IMR-90 (cell line): ENCODE data around the gene OTC. TPM values are rescaled to one million over a fixed set of nuclear protein-coding genes. Genes with fewer than 3 reads are reported as not detected.

Source experiments
- ATAC-seq: fragments of 200-7000 bp; cut with Tn5 transposase; 2 replicates; pipeline ENCODE4 v1.9.1; 2020; ENCODE audit warnings: low read depth, mild to moderate bottlenecking, moderate library complexity
- BruUV-seq: library from RNA; stranded (reverse); fragments of 400-500 nt; replicated peaks from 2 replicates; lab custom pipeline; 2021; lab: Mats Ljungman, UMichigan
- CTCF ChIA-PET: fragments of 300-600 bp; formaldehyde crosslinking; extraction: SDS; loops from one replicate; lab custom pipeline; 2021; ENCODE audit warnings: antibody characterized with exemption; lab: Yijun Ruan, JAX
- POLR2A ChIA-PET: fragments of 300-600 bp; sonication (Branson Sonifier 250); formaldehyde crosslinking; loops from one replicate; lab custom pipeline; 2022; ENCODE audit warnings: antibody characterized with exemption; ENCODE audit not compliant: unreplicated experiment; lab: Charles Lee
- DNase-seq: peaks from one replicate; pipeline ENCODE4 v3.0.0; 2013
- H2AFZ ChIP-seq: replicated peaks from 2 replicates; pipeline ENCODE3; 2013; ENCODE audit warnings: low read length, mild to moderate bottlenecking; ENCODE audit not compliant: poor library complexity
- H2AK5ac ChIP-seq: 2 replicates; pipeline ENCODE4 v1.6.1; 2013; ENCODE audit warnings: low read depth, low read length, inconsistent platforms
- H2AK9ac ChIP-seq: replicated peaks from 2 replicates; pipeline ENCODE3; 2013; ENCODE audit warnings: mild to moderate bottlenecking, low read depth, low read length, moderate library complexity; ENCODE audit not compliant: poor library complexity
- H2BK120ac ChIP-seq: 2 replicates; pipeline ENCODE4 v1.6.1; 2013; ENCODE audit warnings: low read depth, low read length, inconsistent platforms
- H2BK15ac ChIP-seq: 3 replicates; pipeline ENCODE4 v1.6.1; 2013; ENCODE audit warnings: low read depth, low read length, inconsistent platforms
- H2BK20ac ChIP-seq: 2 replicates; pipeline ENCODE4 v1.6.1; 2013; ENCODE audit warnings: low read depth, mild to moderate bottlenecking, inconsistent platforms, low read length, moderate library complexity
- H2BK5ac ChIP-seq: 2 replicates; pipeline ENCODE4 v1.6.1; 2013; ENCODE audit warnings: mild to moderate bottlenecking, low read depth, low read length, inconsistent platforms; ENCODE audit not compliant: poor library complexity, severe bottlenecking
- H3K14ac ChIP-seq: replicated peaks from 2 replicates; pipeline ENCODE4 v1.6.1; 2013; ENCODE audit warnings: low read depth, low read length, inconsistent platforms
- H3K18ac ChIP-seq: 2 replicates; pipeline ENCODE4 v1.6.1; 2013; ENCODE audit warnings: low read depth, low read length, control low read depth
- H3K23ac ChIP-seq: 2 replicates; pipeline ENCODE4 v1.6.1; 2013; ENCODE audit warnings: low read depth, low read length, inconsistent platforms
- H3K27ac ChIP-seq: 2 replicates; pipeline ENCODE4 v1.5.1; 2013; ENCODE audit warnings: mild to moderate bottlenecking, control low read depth, low read length; ENCODE audit not compliant: insufficient read depth
- H3K27me3 ChIP-seq: 2 replicates; pipeline ENCODE4 v1.6.1; 2013; ENCODE audit warnings: low read length; ENCODE audit not compliant: control insufficient read depth, insufficient read depth
- H3K36me3 ChIP-seq: 2 replicates; pipeline ENCODE4 v1.6.1; 2013; ENCODE audit warnings: low read length, mixed read lengths; ENCODE audit not compliant: control insufficient read depth, insufficient read depth
- H3K4ac ChIP-seq: 2 replicates; pipeline ENCODE4 v1.6.1; 2013; ENCODE audit warnings: low read depth, low read length, inconsistent platforms
- H3K4me1 ChIP-seq: 2 replicates; pipeline ENCODE4 v1.6.1; 2013; ENCODE audit warnings: low read length, mixed read lengths; ENCODE audit not compliant: control insufficient read depth, insufficient read depth
- H3K4me2 ChIP-seq: 2 replicates; pipeline ENCODE4 v1.6.1; 2013; ENCODE audit warnings: low read depth, mild to moderate bottlenecking, control low read depth, low read length, moderate library complexity
- H3K4me3 ChIP-seq: 2 replicates; pipeline ENCODE4 v1.5.1; 2013; ENCODE audit warnings: low read depth, mild to moderate bottlenecking, control low read depth, low read length, moderate library complexity; ENCODE audit not compliant: insufficient read depth
- H3K56ac ChIP-seq: 2 replicates; pipeline ENCODE4 v1.6.1; 2013; ENCODE audit warnings: low read length, inconsistent platforms; ENCODE audit not compliant: insufficient read depth; ENCODE audit errors: extremely low read depth
- H3K79me1 ChIP-seq, 2 experiments: 2 replicates each; pipeline ENCODE4 v1.6.1; 2013; ENCODE audit warnings: low read length in 2 of 2, inconsistent platforms in 1 of 2, low read depth in 1 of 2
- H3K9ac ChIP-seq: 2 replicates; pipeline ENCODE4 v1.6.1; 2013; ENCODE audit warnings: low read depth, low read length, control low read depth
- H3K9me1 ChIP-seq: 2 replicates; pipeline ENCODE4 v1.6.1; 2013; ENCODE audit warnings: low read length, inconsistent platforms; ENCODE audit not compliant: insufficient read depth
- H3K9me3 ChIP-seq: 2 replicates; pipeline ENCODE4 v1.6.1; 2013; ENCODE audit warnings: low read length; ENCODE audit not compliant: control insufficient read depth, insufficient read depth
- H4K20me1 ChIP-seq: 2 replicates; pipeline ENCODE4 v1.6.1; 2013; ENCODE audit warnings: low read length, inconsistent platforms; ENCODE audit not compliant: insufficient read depth
- H4K5ac ChIP-seq: 2 replicates; pipeline ENCODE4 v1.6.1; 2013; ENCODE audit warnings: mild to moderate bottlenecking, low read depth, low read length, control low read depth
- H4K8ac ChIP-seq, 2 experiments: 2 replicates each; pipeline ENCODE4 v1.6.1; 2013; ENCODE audit warnings: low read depth in 2 of 2, low read length in 2 of 2, control low read depth in 1 of 2, inconsistent platforms in 1 of 2
- H4K91ac ChIP-seq: 2 replicates; pipeline ENCODE4 v1.6.1; 2013; ENCODE audit warnings: low read depth, low read length, inconsistent platforms; ENCODE audit not compliant: insufficient read depth
- MXI1 ChIP-seq: IDR thresholded peaks from 2 replicates; pipeline ENCODE4 v1.6.1; 2012; ENCODE audit warnings: low read depth, mild to moderate bottlenecking, low read length, moderate library complexity, borderline replicate concordance
- RCOR1 ChIP-seq: IDR thresholded peaks from 2 replicates; pipeline ENCODE4 v1.6.1; 2012; ENCODE audit warnings: mild to moderate bottlenecking, low read length, improper control_type of control experiment; ENCODE audit not compliant: insufficient replicate concordance
- dilution Hi-C: fragments of 300-500 bp; cut with HindIII; formaldehyde crosslinking; loops from one replicate; pipeline ENCODE4 v1.14.3; 2018; ENCODE audit warnings: low sequenced_read_pairs; ENCODE audit not compliant: unreplicated experiment
- in situ Hi-C: fragments of 300-500 bp; cut with MboI; formaldehyde crosslinking; loops from 3 replicates; pipeline ENCODE4 v1.14.3; 2019; ENCODE audit warnings: low sequenced_read_pairs, inconsistent platforms, mixed read lengths
- intact Hi-C: fragments of 100-400 bp; cut with micrococcal nuclease; formaldehyde crosslinking; loops from 2 replicates; pipeline ENCODE4 v1.10.0; 2022
- polyA plus RNA-seq, 3 experiments: library from polyadenylated mRNA; depleted of rRNA; stranded (reverse); fragments of >200 nt; gene quantifications; 2 replicates each; pipeline ENCODE4 v1.2.3, GENCODE V29; 2012; ENCODE audit warnings: low replicate concordance in 1 of 3
- total RNA-seq: library from RNA; depleted of rRNA; stranded (reverse); fragments of >200 nt; gene quantifications from 2 replicates; pipeline ENCODE4 v1.2.3, GENCODE V29; 2012

Gene OTC
- total and polyA plus RNA-seq, 2 of the 4 experiments (the other 2 are of a cell fraction): not detected

- Histone ChIP-seq H2BK120ac (no peak overlapping the region), H4K5ac (no peak overlapping the region), H3K9me1 (no peaks in the 10 kb centered on the region), H2AK9ac (no peak overlapping the region), H3K14ac (no peak overlapping the region), H3K9ac (no peak overlapping the region), H3K4me2 (no peak overlapping the region), H3K23ac (no peak overlapping the region), H3K36me3 (no peaks in the 10 kb centered on the region), H3K27me3 (0 out of 2 replicates have a peak, but pooled peaks cover 2% of the 10 kb centered on the region), H3K4me3 (no peak overlapping the region), H2AFZ (no peak overlapping the region), H2BK15ac (no peak overlapping the region), H4K91ac (no peak overlapping the region), H3K4ac (no peak overlapping the region), H4K20me1 (no peaks in the 10 kb centered on the region), H2AK5ac (no peak overlapping the region), H3K56ac (no peak overlapping the region), H4K8ac (no peak overlapping the region), H3K9me3 (no peaks in the 10 kb centered on the region), H3K18ac (no peak overlapping the region), H3K79me1 (no peaks in the 10 kb centered on the region), H2BK20ac (no peak overlapping the region), H3K27ac (no peak overlapping the region), H2BK5ac (no peak overlapping the region), H3K4me1 (no peaks in the 10 kb centered on the region)
- in situ Hi-C loops: no loop called here
- DNase-seq (no peak), ATAC-seq (no peak)
- ChIA-PET CTCF (no interaction called here), POLR2A (no interaction called here)
- dilution Hi-C loops: no loop called here
- TF ChIP-seq MXI1 (no peak), RCOR1 (no peak)
- intact Hi-C loops: no loop called here
- no TSS peak for BruUV-seq
These were observed 10.6 kb downstream of the OTC start for GRCh38 chrX:38363046-38363445.
